ENCODE measurements around the gene RESF1.

DNA sequence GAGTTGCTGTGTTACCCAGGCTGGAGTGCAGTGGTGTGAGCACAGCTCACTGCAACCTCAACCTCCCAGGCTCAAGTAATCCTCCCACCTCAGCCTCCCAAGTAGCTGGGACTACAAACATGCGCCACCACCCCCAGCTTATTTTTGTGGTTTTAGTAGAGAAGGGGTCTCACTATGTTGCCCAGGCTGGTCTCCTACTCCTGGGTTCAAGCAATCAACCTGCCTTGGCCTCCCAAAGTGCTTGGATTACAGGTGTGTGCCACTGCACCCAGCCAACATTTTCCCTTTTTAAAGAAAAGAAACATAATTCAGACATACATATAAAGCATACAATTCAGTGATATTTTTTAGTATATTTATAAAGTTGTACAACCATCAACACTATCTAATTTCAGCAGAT is 44.4 kb downstream of the RESF1 start:
- TF ChIP-seq POLR2AphosphoS5 (IDR thresholded peaks at IDR 0.05; ENCODE audit: low read depth, low read length) (no peak), POLR2A (IDR thresholded peaks at IDR 0.05; ENCODE audit: low read depth, low read length) (no peak)

All from GM12892 (cell line).